Keratinocyte (primary cell): Measurements from ENCODE around the gene RASSF6. TPM values are rescaled to one million over a fixed set of nuclear protein-coding genes. Genes with fewer than 3 reads are reported as not detected.
"Not testable (repeated sequence)": the region's sequence is repeated elsewhere in the genome, so short reads cannot be mapped to it uniquely, and the experiment has no call there.

Experiments used
- DNase-seq: peaks from one replicate; pipeline ENCODE4 v3.0.0-alpha.2; 2011; ENCODE audit warnings: low read depth, missing footprints, low spot score
- FAIRE-seq: peaks from 2 replicates; lab custom pipeline; 2011; peaks lifted over from hg19 to GRCh38; lab: Jason Lieb, UNC
- H2AFZ ChIP-seq: 2 replicates; pipeline ENCODE4 v1.6.0; 2012; ENCODE audit warnings: low read length, control low read depth, inconsistent platforms; ENCODE audit not compliant: control insufficient read depth
- H3K27ac ChIP-seq: 2 replicates; pipeline ENCODE4 v1.5.1; 2011; ENCODE audit warnings: low read length; ENCODE audit not compliant: control insufficient read depth, insufficient read depth
- H3K27me3 ChIP-seq: 3 replicates; pipeline ENCODE4 v1.6.0; 2011; ENCODE audit warnings: low read length; ENCODE audit not compliant: control insufficient read depth, insufficient read depth; ENCODE audit errors: extremely low read depth
- H3K36me3 ChIP-seq, 2 experiments: 2 replicates in 1 of 2; 3 replicates in 1 of 2; pipeline ENCODE4 v1.5.1; 2011; ENCODE audit warnings: low read length in 2 of 2, mild to moderate bottlenecking in 1 of 2; ENCODE audit not compliant: control insufficient read depth in 2 of 2, insufficient read depth in 2 of 2; ENCODE audit errors: extremely low read depth in 1 of 2
- H3K4me1 ChIP-seq: 3 replicates; pipeline ENCODE4 v1.5.1; 2011; ENCODE audit warnings: low read length; ENCODE audit not compliant: control insufficient read depth, insufficient read depth; ENCODE audit errors: extremely low read depth
- H3K4me2 ChIP-seq: 3 replicates; pipeline ENCODE4 v1.6.0; 2011; ENCODE audit warnings: low read depth, low read length; ENCODE audit not compliant: control insufficient read depth, insufficient read depth; ENCODE audit errors: extremely low read depth
- H3K4me3 ChIP-seq, 3 experiments: fragments of 200-600 bp in 1 of 3; sonication (generic) in 1 of 3; 2 replicates in 2 of 3; 3 replicates in 1 of 3; pipeline ENCODE4 v1.5.1; 2011 to 2016; ENCODE audit warnings: low read length in 3 of 3, mild to moderate bottlenecking in 3 of 3, control low read depth in 2 of 3, inconsistent platforms in 1 of 3, low read depth in 1 of 3, mixed read lengths in 1 of 3, mixed run types in 1 of 3, moderate library complexity in 1 of 3; ENCODE audit not compliant: control insufficient read depth in 2 of 3, insufficient read depth in 2 of 3; ENCODE audit errors: extremely low read depth in 1 of 3
- H3K79me2 ChIP-seq: 2 replicates; pipeline ENCODE4 v1.6.0; 2012; ENCODE audit warnings: low read length; ENCODE audit not compliant: control insufficient read depth, insufficient read depth
- H3K9ac ChIP-seq: 3 replicates; pipeline ENCODE4 v1.6.0; 2011; ENCODE audit warnings: low read length; ENCODE audit not compliant: control insufficient read depth, insufficient read depth; ENCODE audit errors: extremely low read depth
- H3K9me1 ChIP-seq: 3 replicates; pipeline ENCODE4 v1.6.0; 2011; ENCODE audit warnings: low read length; ENCODE audit not compliant: control insufficient read depth, insufficient read depth; ENCODE audit errors: extremely low read depth
- H3K9me3 ChIP-seq: 2 replicates; pipeline ENCODE4 v1.5.1; 2012; ENCODE audit warnings: low read depth, low read length; ENCODE audit not compliant: control insufficient read depth
- H4K20me1 ChIP-seq: 3 replicates; pipeline ENCODE4 v1.6.0; 2011; ENCODE audit warnings: low read length; ENCODE audit not compliant: control insufficient read depth, insufficient read depth; ENCODE audit errors: extremely low read depth
- EZH2 ChIP-seq: IDR thresholded peaks from one replicate; pipeline ENCODE4 v1.6.1; 2012; ENCODE audit warnings: inconsistent platforms, mild to moderate bottlenecking, low read length, moderate library complexity
- dilution Hi-C: fragments of 300-500 bp; cut with MboI; formaldehyde crosslinking; loops from one replicate; pipeline ENCODE4 v1.7.0; 2020; ENCODE audit warnings: low sequenced_read_pairs; ENCODE audit not compliant: extremely low pct_ligation_motif_present
- polyA plus RNA-seq, 5 experiments: library from polyadenylated mRNA; depleted of rRNA in 3 of 5; stranded (reverse) in 3 of 5; stranded (forward) in 1 of 5; unstranded in 1 of 5; fragments of >200 nt; gene quantifications; 1 replicate in 1 of 5; 2 replicates in 3 of 5; 3 replicates in 1 of 5; pipeline versions ENCODE4 v1.2.1 to v1.2.3, GENCODE V29; 2011 to 2012; ENCODE audit warnings: missing spikeins in 2 of 5, low read depth in 1 of 5, low replicate concordance in 1 of 5
- TF ChIP-seq, protein P1 (sequence below), 3 experiments: IDR thresholded peaks in 1 of 3; conservative IDR thresholded peaks in 1 of 3; optimal IDR thresholded peaks in 1 of 3; 2 replicates in 2 of 3; 3 replicates in 1 of 3; pipeline versions ENCODE3 to v1.5.1; 2011; ENCODE audit warnings: low read length in 3 of 3, mild to moderate bottlenecking in 3 of 3, moderate library complexity in 2 of 3, control low read depth in 1 of 3, inconsistent platforms in 1 of 3; ENCODE audit not compliant: insufficient read depth in 2 of 3; ENCODE audit errors: extremely low read depth in 1 of 3

Gene RASSF6
- polyA plus RNA-seq, 1 donor (not counting 4 experiments of a cell fraction or from before 2014, with no cell fraction given), result 4.4 TPM

DNA sequence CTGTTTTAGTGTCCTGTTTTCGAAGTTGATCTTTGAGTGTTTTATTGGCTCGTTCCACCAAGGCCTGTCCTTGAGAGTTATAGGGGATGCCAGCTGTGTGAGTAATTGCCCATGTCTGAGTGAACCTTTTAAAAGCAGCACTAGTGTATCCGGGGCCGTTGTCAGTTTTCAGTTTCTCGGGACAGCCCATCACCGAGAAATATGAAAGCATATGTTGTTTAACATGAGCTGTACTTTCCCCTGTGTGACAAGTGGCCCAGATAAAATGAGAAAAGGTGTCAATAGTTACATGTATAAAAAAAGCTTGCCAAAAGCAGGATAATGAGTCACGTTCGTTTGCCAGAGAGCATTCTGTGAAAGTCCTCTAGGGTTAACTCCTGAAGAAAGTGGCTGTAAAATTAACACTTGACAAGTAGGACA is 48.6 kb upstream of the RASSF6 start:
- Histone ChIP-seq H3K9ac (no peak overlapping the region), H3K27me3 (no peaks in the 10 kb centered on the region), H4K20me1 (no peaks in the 10 kb centered on the region), H3K27ac (no peak overlapping the region), H2AFZ (no peak overlapping the region), H3K4me3 (no peak overlapping the region), H3K36me3 (no peaks in the 10 kb centered on the region), H3K4me1 (no peaks in the 10 kb centered on the region), H3K9me3 (no peaks in the 10 kb centered on the region), H3K79me2 (no peaks in the 10 kb centered on the region), H3K4me2 (no peak overlapping the region), H3K9me1 (no peaks in the 10 kb centered on the region)
- dilution Hi-C loops, result no loop called here
- FAIRE-seq (no peak), DNase-seq (no peak)
- TF ChIP-seq, protein P1, sequence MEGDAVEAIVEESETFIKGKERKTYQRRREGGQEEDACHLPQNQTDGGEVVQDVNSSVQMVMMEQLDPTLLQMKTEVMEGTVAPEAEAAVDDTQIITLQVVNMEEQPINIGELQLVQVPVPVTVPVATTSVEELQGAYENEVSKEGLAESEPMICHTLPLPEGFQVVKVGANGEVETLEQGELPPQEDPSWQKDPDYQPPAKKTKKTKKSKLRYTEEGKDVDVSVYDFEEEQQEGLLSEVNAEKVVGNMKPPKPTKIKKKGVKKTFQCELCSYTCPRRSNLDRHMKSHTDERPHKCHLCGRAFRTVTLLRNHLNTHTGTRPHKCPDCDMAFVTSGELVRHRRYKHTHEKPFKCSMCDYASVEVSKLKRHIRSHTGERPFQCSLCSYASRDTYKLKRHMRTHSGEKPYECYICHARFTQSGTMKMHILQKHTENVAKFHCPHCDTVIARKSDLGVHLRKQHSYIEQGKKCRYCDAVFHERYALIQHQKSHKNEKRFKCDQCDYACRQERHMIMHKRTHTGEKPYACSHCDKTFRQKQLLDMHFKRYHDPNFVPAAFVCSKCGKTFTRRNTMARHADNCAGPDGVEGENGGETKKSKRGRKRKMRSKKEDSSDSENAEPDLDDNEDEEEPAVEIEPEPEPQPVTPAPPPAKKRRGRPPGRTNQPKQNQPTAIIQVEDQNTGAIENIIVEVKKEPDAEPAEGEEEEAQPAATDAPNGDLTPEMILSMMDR (optimal IDR thresholded peaks at IDR 0.05 in 1 of 3, IDR thresholded peaks at IDR 0.05 in 1 of 3, conservative IDR thresholded peaks at IDR 0.05 in 1 of 3; ENCODE audit: extremely low read depth in 1 of 3, insufficient read depth in 2 of 3, low read length in 3 of 3), result no peak
- no peak for TF ChIP-seq EZH2

DNA sequence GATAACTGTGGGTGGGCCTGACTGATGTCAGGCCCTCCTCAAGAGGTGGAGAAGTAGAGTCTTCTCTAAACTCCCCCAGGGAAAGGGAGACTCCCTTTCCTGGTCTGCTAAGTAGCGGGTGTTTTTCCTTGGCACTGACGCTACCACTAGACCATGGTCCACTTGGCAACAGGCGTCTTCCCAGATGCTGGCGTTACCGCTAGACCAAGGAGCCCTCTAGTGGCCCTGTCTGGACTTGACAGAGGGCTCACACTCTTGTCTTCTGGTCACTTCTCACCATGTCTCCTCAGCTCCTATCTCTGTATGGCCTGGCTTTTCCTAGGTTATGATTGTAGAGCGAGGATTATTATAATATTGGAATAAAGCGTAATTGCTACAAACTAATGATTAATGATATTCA is 45.7 kb upstream of the RASSF6 start:
- H3K4me1 ChIP-seq, result peaks cover 17% of the 10 kb centered on the region
- DNase-seq, H3K4me3 ChIP-seq, H2AFZ ChIP-seq, H3K9me3 ChIP-seq, H3K36me3 ChIP-seq, H3K27ac ChIP-seq, H3K9ac ChIP-seq, H4K20me1 ChIP-seq, H3K4me2 ChIP-seq, FAIRE-seq, H3K9me1 ChIP-seq, H3K27me3 ChIP-seq, dilution Hi-C loops, H3K79me2 ChIP-seq: not testable (repeated sequence)

DNA sequence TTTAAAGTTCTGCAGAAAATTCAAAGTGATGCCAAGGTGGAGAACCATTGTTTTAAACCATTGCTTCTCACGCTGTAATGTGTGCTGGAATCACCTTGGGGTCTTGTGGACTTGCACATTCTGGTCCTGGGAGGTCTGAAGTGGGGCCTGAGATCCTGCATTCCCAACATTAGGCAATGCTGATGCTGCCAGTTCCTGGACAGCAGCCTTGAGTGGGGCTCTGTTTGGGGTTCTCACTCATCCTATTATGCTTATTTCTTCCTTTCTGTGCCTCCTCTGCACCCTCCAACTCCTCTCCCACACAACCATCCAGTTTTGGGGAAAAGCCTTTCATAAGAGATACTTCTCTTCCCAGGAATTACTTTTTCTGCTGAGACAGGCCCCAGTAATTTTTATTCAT is 44.2 kb upstream of the RASSF6 start:
- H3K9me3 ChIP-seq, result no peaks in the 10 kb centered on the region
- FAIRE-seq, result no peak
- H3K9me1 ChIP-seq, result no peaks in the 10 kb centered on the region
- dilution Hi-C loops, result no loop called here
- no peak for DNase-seq
- H3K27me3 ChIP-seq, result no peaks in the 10 kb centered on the region
- no peaks in the 10 kb centered on the region for H3K36me3 ChIP-seq
- no peak overlapping the region for H2AFZ ChIP-seq
- no peaks in the 10 kb centered on the region for H4K20me1 ChIP-seq
- no peak overlapping the region for H3K9ac ChIP-seq
- no peaks in the 10 kb centered on the region for H3K79me2 ChIP-seq
- no peak overlapping the region for H3K27ac ChIP-seq
- H3K4me1 ChIP-seq, result peaks cover 17% of the 10 kb centered on the region
- no peak for TF ChIP-seq EZH2
- TF ChIP-seq, protein P1 (optimal IDR thresholded peaks at IDR 0.05 in 1 of 3, IDR thresholded peaks at IDR 0.05 in 1 of 3, conservative IDR thresholded peaks at IDR 0.05 in 1 of 3; ENCODE audit: extremely low read depth in 1 of 3, insufficient read depth in 2 of 3, low read length in 3 of 3), result no peak
- no peak overlapping the region for H3K4me3 ChIP-seq
- H3K4me2 ChIP-seq, result no peak overlapping the region
